Muscle of leg (tissue), 16 donors: Measurements from ENCODE around the gene TSPAN6. TPM values are rescaled to one million over a fixed set of nuclear protein-coding genes. Genes with fewer than 3 reads are reported as not detected.

Experiments used
- DNase-seq: peaks from one replicate; pipeline ENCODE4 v3.0.0; 2013
- H3K27ac ChIP-seq: one replicate; pipeline ENCODE4 v1.5.1; 2013; ENCODE audit warnings: mild to moderate bottlenecking, low read length, control low read depth
- H3K27me3 ChIP-seq: one replicate; pipeline ENCODE4 v1.6.1; 2013; ENCODE audit warnings: low read length; ENCODE audit not compliant: control insufficient read depth, insufficient read depth
- H3K36me3 ChIP-seq: one replicate; pipeline ENCODE4 v1.6.1; 2013; ENCODE audit warnings: low read length; ENCODE audit not compliant: control insufficient read depth, insufficient read depth
- H3K4me1 ChIP-seq: one replicate; pipeline ENCODE4 v1.6.1; 2013; ENCODE audit warnings: low read length; ENCODE audit not compliant: control insufficient read depth, insufficient read depth
- H3K4me3 ChIP-seq: one replicate; pipeline ENCODE4 v1.5.1; 2013; ENCODE audit warnings: low read length, control low read depth
- H3K9me3 ChIP-seq: replicated peaks from 2 replicates; pipeline ENCODE4 v1.6.1; 2013; ENCODE audit warnings: low read depth, low read length; ENCODE audit not compliant: control insufficient read depth
- WGBS: methylation state at CpG from one replicate; pipeline ENCODE4 v1.1.5; 2013; ENCODE audit warnings: missing lambda C conversion rate; ENCODE audit not compliant: insufficient coverage; 5-methylcytosine and 5-hydroxymethylcytosine counted together
- long read RNA-seq, 11 donors: transcript quantifications; one replicate each; lab custom pipeline, GENCODE V29; 2026
- polyA plus RNA-seq, 8 donors: library from polyadenylated mRNA; unstranded; fragments of 120-200 nt; gene quantifications; one replicate each; pipeline versions ENCODE4 v1.2.1 to v1.2.3, GENCODE V29; 2013; ENCODE audit warnings: inconsistent platforms in 1 of 8, low replicate concordance in 1 of 8; ENCODE audit not compliant: insufficient read length in 8 of 8, insufficient read depth in 1 of 8
- total RNA-seq: library from RNA; stranded (reverse); fragments of 120-200 nt; gene quantifications from one replicate; pipeline ENCODE4 v1.2.4, GENCODE V29; 2013

The TSPAN6 gene, protein sequence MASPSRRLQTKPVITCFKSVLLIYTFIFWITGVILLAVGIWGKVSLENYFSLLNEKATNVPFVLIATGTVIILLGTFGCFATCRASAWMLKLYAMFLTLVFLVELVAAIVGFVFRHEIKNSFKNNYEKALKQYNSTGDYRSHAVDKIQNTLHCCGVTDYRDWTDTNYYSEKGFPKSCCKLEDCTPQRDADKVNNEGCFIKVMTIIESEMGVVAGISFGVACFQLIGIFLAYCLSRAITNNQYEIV
- 29.6 TPM for total RNA-seq
- 10 to 100 TPM; 25.5 to 39.5 (median 30.9) TPM for polyA plus RNA-seq
- long read RNA-seq, donor 1, transcript TSPAN6-201 (8 exons, 2,206 nt), result major isoform, 7 of 7 reads
- long read RNA-seq, donor 1, partial matches to known transcripts, result 0 of 7 reads
- long read RNA-seq, donor 1, other reads (novel, unspliced or antisense), result 0 of 7 reads
- long read RNA-seq, donor 2, partial matches to known transcripts, result 0 of 2 reads
- long read RNA-seq, donor 2, other reads (novel, unspliced or antisense), result 0 of 2 reads
- long read RNA-seq, donor 3, transcript TSPAN6-201 (8 exons, 2,206 nt), result major isoform, 23 of 23 reads
- long read RNA-seq, donor 3, partial matches to known transcripts, result 0 of 23 reads
- long read RNA-seq, donor 3, other reads (novel, unspliced or antisense), result 0 of 23 reads
- long read RNA-seq, donor 4, transcript TSPAN6-201 (8 exons, 2,206 nt), result major isoform, 8 of 8 reads
- long read RNA-seq, donor 4, partial matches to known transcripts, result 0 of 8 reads
- long read RNA-seq, donor 4, other reads (novel, unspliced or antisense), result 0 of 8 reads
- long read RNA-seq, donor 5, transcript TSPAN6-201 (8 exons, 2,206 nt), result major isoform, 31 of 43 reads
- long read RNA-seq, donor 5, partial matches to known transcripts, result 0 of 43 reads
- long read RNA-seq, donor 5, other reads (novel, unspliced or antisense), result 12 of 43 reads
- long read RNA-seq, donor 6, transcript TSPAN6-201 (8 exons, 2,206 nt), result major isoform, 20 of 20 reads
- long read RNA-seq, donor 6, partial matches to known transcripts, result 0 of 20 reads
- long read RNA-seq, donor 6, other reads (novel, unspliced or antisense), result 0 of 20 reads
- long read RNA-seq, donor 7, transcript TSPAN6-201 (8 exons, 2,206 nt), result major isoform, 23 of 23 reads
- long read RNA-seq, donor 7, partial matches to known transcripts, result 0 of 23 reads
- long read RNA-seq, donor 7, other reads (novel, unspliced or antisense), result 0 of 23 reads
- long read RNA-seq, donor 8, transcript TSPAN6-201 (8 exons, 2,206 nt), result major isoform, 15 of 20 reads
- long read RNA-seq, donor 8, partial matches to known transcripts, result 5 of 20 reads
- long read RNA-seq, donor 8, other reads (novel, unspliced or antisense), result 0 of 20 reads
- long read RNA-seq, donor 9, transcript TSPAN6-201 (8 exons, 2,206 nt), result major isoform, 10 of 10 reads
- long read RNA-seq, donor 9, partial matches to known transcripts, result 0 of 10 reads
- long read RNA-seq, donor 9, other reads (novel, unspliced or antisense), result 0 of 10 reads
- long read RNA-seq, donor 10, transcript TSPAN6-201 (8 exons, 2,206 nt), result major isoform, 28 of 28 reads
- long read RNA-seq, donor 10, partial matches to known transcripts, result 0 of 28 reads
- long read RNA-seq, donor 10, other reads (novel, unspliced or antisense), result 0 of 28 reads
- long read RNA-seq, donor 11, transcript TSPAN6-201 (8 exons, 2,206 nt), result major isoform, 20 of 20 reads
- long read RNA-seq, donor 11, partial matches to known transcripts, result 0 of 20 reads
- long read RNA-seq, donor 11, other reads (novel, unspliced or antisense), result 0 of 20 reads

DNA sequence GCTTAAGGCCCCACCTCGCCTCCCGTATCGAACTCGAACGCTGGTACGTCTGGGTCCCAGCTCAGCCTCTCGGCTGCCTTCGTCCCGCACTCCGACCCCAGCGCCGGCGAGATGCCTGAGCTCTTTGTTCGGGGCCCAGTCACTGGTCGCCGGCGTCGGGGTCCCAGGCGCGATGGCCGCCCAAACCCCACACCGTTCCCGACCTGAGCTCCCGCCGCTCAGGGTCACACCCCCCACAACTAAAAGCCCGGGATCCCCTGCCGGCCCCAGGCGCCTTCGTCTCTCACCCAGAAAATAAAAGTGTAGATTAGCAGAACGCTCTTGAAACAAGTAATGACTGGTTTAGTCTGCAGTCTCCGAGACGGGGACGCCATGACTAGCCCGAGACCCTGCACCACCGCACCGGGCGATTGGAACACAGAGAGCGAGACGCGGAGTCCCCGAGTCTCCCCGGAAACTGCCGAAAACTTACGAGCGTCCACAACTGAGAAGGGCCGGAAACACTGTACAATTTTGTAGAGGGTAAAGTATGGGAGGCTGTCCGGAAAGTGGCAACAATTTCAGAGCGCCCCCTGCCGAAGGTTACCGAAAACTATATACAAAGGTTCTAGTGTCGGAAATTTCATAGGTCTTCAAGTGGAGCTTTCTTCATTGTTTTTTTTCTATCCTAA lies at the start of gene TSPAN6:
Gene TSPAN6, minus strand, starts transcription at position 486 of the 671 bp plus-strand sequence. Its CDS starts 112 bp downstream, at position 374.
- H3K27me3 ChIP-seq, result peaks cover 17% of the 10 kb centered on the region
- WGBS, result 25% methylated on average over 47 of the region's 51 CpGs

DNA sequence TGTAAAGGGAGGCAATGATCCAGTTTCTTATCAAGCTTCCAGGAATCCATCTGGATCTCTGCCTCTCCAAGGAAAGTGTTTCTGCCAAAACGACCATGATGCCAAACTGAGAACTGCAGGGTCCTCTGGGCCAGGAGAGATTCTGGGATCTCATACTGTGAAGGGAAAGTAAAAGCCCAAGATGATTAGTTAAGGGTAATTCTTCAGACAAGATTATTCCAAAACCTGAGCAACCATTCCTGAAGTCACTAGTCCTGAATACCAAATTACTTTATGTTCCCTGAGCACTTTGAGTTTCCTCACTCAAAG lies 49.3 kb upstream of the TSPAN6 start:
- no peaks in the 10 kb centered on the region for H3K36me3 ChIP-seq
- H3K9me3 ChIP-seq, result no peaks in the 10 kb centered on the region
- peaks cover 13% of the 10 kb centered on the region for H3K27me3 ChIP-seq
- H3K4me3 ChIP-seq, result no peak overlapping the region
- no CpG with 5 or more reads among the region's 1 CpG for WGBS
- DNase-seq, result no peak
- no peaks in the 10 kb centered on the region for H3K4me1 ChIP-seq
- no peak overlapping the region for H3K27ac ChIP-seq

More for the DNA sequence above, at the start of gene TSPAN6:
- peak; percentile 95 for DNase-seq
- peaks cover 2% of the 10 kb centered on the region for H3K4me1 ChIP-seq
- peak within 1 kb of the TSS; percentile 88 for H3K27ac ChIP-seq
- H3K9me3 ChIP-seq, result no peaks in the 10 kb centered on the region
- peaks cover 4% of the 10 kb centered on the region for H3K36me3 ChIP-seq
- peak within 1 kb of the TSS; percentile 57 for H3K4me3 ChIP-seq

DNA sequence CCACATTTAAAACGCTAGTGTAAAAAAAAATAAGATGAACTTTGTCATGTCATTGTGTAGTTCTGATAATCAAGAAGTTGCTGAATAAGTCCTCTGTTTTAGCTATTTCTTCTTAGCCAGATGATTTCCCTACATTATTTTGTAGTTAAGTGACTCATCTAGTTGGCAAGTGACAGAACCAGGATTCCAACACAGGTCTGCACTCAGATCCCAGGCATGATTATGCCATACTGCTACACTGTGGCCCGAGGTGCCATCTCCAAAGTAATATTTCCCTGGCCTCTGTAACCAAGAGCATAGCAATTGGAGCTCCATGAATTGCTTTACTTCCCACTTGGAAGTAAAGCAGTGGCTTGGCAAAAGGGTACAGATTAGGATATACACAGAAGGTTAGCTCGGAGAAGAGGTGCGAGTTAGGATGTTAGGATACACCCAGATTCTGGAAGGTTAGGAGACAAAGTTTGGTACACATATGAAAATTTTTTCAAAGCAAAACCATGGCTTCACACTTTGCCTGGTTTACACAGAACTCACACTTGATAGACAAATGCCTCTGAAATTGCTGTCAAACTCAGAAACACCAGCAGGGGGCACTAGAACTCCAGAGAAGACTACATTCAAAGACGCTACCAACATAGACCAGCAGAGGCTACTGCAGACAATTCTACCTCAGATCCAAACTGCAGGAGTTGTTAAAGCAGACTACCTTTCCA lies 48.8 kb upstream of the TSPAN6 start:
- Histone ChIP-seq H3K27ac (no peak overlapping the region), H3K36me3 (no peaks in the 10 kb centered on the region), H3K4me3 (no peak overlapping the region), H3K27me3 (peaks cover 12% of the 10 kb centered on the region), H3K9me3 (no peaks in the 10 kb centered on the region), H3K4me1 (no peaks in the 10 kb centered on the region)
- DNase-seq, result peak; percentile 75
- 0% methylated on average over 1 of the region's 5 CpGs for WGBS

DNA sequence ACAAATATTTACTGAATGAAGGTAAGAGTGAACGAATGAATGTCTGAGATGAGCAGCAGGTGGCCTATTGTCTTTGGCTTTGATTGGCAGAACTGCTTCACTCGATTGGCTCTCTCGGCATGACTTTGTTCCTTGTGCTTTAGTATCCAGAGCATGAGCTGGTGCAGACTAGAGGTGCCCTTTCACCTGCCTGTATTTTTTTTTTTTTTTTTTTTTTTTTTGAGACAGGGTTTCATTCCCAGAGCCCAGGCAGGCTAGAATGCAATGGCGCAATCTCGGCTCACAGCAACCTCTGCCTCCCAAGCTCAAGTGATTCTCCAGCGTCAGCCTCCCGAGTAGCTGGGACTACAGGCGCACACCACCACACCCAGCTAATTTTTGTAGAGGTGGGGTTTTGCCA lies 46.3 kb upstream of the TSPAN6 start:
- no peak overlapping the region for H3K27ac ChIP-seq
- no CpG with 5 or more reads among the region's 8 CpGs for WGBS
- H3K27me3 ChIP-seq, result peaks cover 21% of the 10 kb centered on the region
- DNase-seq, result no peak
- H3K36me3 ChIP-seq, result no peaks in the 10 kb centered on the region
- H3K9me3 ChIP-seq, result no peaks in the 10 kb centered on the region
- H3K4me1 ChIP-seq, result no peaks in the 10 kb centered on the region
- H3K4me3 ChIP-seq, result no peak overlapping the region

DNA sequence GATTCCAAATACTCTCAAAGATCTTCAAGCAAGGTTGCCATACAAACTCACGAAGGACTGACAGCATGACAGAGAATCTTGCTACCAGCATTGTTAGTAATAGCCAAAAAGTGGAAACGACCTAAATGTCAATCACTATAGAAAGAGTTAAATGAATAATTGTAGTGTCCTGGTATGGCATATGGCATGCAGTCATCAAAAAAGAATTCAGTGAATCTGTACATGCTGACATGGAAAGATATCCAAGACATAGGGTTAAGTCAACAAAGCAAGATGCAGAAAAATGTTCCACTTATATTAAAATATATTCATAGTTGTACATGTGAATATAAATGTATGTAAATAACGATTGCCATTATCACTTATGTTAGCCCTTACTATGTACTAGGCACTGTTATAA lies 45.0 kb upstream of the TSPAN6 start:
- H3K36me3 ChIP-seq, result no peaks in the 10 kb centered on the region
- H3K4me1 ChIP-seq, result no peaks in the 10 kb centered on the region
- DNase-seq, result no peak
- no peak overlapping the region for H3K4me3 ChIP-seq
- peaks cover 13% of the 10 kb centered on the region for H3K27me3 ChIP-seq
- WGBS, result 67% methylated on average over 1 of the region's 3 CpGs
- no peaks in the 10 kb centered on the region for H3K9me3 ChIP-seq
- no peak overlapping the region for H3K27ac ChIP-seq

DNA sequence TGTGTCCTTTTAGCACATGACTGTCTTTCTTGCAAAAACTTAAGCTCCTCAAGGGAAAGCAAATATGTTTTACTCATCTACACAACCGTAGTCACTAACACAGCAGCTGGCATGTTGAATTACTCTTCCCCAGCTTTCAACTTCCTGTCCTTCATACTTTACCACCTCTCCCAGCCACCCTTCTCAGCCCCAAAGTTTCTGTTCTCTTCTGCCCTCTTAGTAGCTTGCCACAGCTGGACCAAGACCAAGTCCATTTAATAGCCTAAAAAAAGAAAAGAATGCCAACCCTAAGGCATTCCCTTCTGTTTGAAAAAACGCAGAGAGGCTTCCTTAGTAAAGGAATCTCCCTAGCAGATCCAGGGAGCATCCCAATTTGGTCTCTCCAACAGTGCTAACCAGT lies 44.1 kb upstream of the TSPAN6 start:
- no peak overlapping the region for H3K4me3 ChIP-seq
- no peaks in the 10 kb centered on the region for H3K9me3 ChIP-seq
- 36% methylated on average over 1 of the region's 2 CpGs for WGBS
- H3K36me3 ChIP-seq, result no peaks in the 10 kb centered on the region
- H3K27me3 ChIP-seq, result peaks cover 17% of the 10 kb centered on the region
- H3K4me1 ChIP-seq, result no peaks in the 10 kb centered on the region
- no peak for DNase-seq
- no peak overlapping the region for H3K27ac ChIP-seq

DNA sequence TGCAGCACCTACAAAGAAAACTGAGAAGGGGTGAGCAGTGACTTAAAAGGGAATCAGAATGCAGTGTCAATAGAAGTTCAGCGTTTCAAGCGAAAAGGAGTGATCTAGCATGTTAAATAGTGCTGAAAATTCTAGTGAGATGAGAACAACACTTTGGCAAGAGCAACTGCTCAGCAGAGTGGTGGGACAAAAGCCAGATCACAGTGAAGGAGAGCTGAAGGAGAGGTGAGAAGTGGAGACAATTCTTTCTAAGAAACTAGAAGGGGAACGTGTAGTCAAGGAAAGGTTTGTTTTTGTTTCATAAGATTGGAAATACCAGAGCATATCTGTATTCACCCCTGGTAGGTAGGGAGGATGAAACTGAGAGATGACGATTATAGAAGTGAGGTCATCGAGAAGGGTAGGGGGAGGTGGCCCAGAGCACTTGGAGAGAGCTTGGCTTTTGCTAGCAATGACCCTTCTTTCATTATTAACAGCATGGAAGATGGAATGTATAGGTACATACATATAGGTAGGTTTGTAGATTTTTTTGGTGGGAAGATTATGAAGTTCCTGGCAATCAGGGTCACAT lies 41.1 kb upstream of the TSPAN6 start:
- H3K4me3 ChIP-seq, result no peak overlapping the region
- H3K36me3 ChIP-seq, result no peaks in the 10 kb centered on the region
- H3K27me3 ChIP-seq, result peaks cover 13% of the 10 kb centered on the region
- H3K9me3 ChIP-seq, result no peaks in the 10 kb centered on the region
- H3K4me1 ChIP-seq, result no peaks in the 10 kb centered on the region
- no peak overlapping the region for H3K27ac ChIP-seq
- 52% methylated on average over 4 of the region's 5 CpGs for WGBS
- peak; percentile 75 for DNase-seq

DNA sequence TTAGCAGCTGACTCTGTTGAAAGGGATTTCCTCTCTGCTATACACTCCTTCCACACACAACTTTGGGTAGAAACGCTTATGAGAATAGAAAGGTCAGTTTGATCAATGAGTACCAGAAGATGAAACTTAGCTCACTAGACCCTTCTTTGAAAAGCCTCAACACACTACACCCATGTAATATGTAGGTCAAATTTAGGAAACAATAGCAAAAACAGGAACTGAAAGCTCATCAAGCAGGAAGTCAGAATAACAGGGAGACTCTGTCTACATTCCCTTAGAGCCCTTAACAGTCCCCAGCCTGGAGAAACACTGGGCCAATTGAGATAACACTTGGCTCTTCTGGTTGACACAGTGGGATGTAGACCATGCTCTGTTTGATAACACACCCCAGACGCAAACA lies 38.1 kb upstream of the TSPAN6 start:
- no peak for DNase-seq
- Histone ChIP-seq H3K27me3 (peaks cover 29% of the 10 kb centered on the region), H3K4me3 (no peak overlapping the region), H3K4me1 (no peaks in the 10 kb centered on the region), H3K36me3 (no peaks in the 10 kb centered on the region), H3K9me3 (no peaks in the 10 kb centered on the region), H3K27ac (no peak overlapping the region)
- WGBS, result no CpG with 5 or more reads among the region's 2 CpGs
